Measurements from ENCODE around the gene C22orf31.
"Not testable (repeated sequence)": the region's sequence is repeated elsewhere in the genome, so short reads cannot be mapped to it uniquely, and the experiment has no call there.

The C22orf31 gene

DNA sequence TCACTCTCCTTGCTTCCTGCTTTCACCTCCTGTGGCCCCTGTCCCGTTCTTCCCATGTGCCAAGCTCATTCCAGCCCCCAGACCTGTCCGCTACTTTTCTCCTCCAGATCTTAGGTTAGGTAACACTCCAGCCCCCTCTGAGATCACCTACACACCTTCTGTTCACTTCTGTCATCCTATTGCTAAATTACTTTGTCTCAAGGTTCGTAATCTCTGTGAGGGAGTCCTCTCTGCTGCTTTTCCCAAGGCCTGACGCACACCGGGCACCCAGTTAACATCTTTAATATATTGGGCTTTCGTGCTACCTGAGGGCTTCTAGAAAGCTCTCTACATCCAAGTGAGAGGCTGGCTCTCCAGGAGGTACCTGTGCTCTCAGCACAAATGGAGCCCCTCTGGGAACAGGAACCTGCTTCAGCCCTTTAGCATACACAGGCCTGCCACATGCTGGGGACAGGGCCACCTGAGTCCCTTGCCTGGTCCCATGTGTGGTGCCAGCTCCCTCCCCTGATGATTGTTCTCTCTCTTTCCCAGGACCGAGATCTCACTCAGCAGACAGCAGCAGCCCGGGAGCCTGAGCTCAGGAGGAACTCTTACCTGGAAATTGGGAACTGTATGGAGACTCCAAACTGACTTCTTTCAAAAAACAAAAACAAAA, 8.5 kb downstream of the C22orf31 start:
- no peak for DNase-seq

- DNase-seq, result no peak
These were observed 11.2 kb downstream of the C22orf31 start for GRCh38 chr22:29050457-29050856.

DNA sequence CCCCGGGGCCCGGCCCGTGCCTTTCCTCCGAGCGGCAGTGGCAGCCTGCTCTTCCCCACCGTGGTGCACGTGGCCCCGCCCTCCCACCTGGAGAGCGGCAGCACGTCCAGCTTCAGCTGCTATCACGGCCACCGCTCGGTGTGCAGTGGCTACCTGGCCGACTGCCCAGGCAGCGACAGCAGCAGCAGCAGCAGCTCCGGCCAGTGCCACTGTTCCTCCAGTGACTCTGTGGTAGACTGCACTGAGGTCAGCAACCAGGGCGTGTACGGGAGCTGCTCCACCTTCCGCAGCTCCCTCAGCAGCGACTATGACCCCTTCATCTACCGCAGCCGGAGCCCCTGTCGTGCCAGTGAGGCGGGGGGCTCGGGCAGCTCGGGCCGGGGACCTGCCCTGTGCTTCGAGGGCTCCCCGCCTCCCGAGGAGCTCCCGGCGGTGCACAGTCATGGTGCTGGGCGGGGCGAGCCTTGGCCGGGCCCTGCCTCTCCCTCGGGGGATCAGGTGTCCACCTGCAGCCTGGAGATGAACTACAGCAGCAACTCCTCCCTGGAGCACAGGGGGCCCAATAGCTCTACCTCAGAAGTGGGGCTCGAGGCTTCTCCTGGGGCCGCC, 11.9 kb downstream of the C22orf31 start:
- DNase-seq, result no peak

GRCh38 chr22:29048822-29049654, 12.6 kb downstream of the C22orf31 start:
- no peak for DNase-seq

DNA sequence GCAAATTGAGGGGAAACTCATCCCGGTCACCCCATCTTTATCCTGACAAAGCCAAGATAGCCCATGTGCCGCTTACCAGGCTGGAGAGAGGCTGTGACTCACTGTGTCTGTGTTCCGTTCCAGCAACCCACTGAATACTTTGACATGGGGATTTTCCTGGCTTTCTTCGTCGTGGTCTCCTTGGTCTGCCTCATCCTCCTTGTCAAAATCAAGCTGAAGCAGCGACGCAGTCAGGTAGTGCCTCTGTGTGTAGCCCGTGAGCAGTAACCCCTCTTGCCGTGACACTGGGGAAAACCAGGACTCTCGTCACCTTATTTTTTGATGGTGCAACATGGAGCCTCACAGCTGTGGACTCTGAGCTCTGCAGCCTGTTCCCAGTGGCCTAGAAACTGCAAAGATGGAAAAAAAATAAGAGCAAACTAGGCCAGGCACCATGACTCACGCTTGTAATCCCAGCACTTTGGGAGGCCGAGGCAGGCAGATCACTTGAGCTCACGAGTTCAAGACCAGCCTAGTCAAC, 16.9 kb downstream of the C22orf31 start:
- DNase-seq, result no peak

GRCh38 chr22:29043906-29044575, 17.6 kb downstream of the C22orf31 start:
- no peak for DNase-seq

GRCh38 chr22:29041408-29041807, 20.2 kb downstream of the C22orf31 start:
- DNase-seq, result no peak

GRCh38 chr22:29040385-29041275, 21.0 kb downstream of the C22orf31 start:
- DNase-seq, result peak; percentile 71

GRCh38 chr22:29039684-29040083, 21.9 kb downstream of the C22orf31 start:
- DNase-seq, result not testable (repeated sequence)

GRCh38 chr22:29039148-29039547, 22.5 kb downstream of the C22orf31 start:
- no peak for DNase-seq

DNA sequence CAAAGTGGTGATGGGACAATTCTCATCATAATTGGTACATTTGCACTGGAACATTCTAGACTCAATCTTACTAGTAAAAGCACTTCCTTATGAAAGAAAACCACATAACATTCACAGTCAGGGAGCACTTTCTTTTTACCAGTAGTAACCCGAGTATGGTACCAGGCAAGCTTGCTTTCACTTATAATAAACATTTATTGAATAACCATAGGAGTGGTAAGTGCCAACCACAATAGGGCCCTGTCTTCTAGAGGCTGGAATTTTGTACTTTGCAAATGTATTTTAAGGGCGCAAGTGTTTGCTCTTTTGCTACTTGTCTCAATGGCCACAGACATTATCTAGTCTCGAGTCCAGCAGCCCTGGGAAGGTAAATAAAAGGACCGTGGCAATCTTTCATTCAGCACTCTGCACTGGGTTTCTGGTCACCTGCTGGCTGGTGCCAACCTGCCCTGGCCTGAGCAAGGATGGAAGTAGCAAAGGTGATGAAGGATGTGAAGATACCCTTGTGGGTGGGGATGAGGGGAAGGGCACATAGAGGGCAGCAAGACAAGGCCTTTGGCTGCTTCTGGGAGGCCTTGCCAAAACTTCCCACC, 24.2 kb downstream of the C22orf31 start:
- no peak for DNase-seq

DNA sequence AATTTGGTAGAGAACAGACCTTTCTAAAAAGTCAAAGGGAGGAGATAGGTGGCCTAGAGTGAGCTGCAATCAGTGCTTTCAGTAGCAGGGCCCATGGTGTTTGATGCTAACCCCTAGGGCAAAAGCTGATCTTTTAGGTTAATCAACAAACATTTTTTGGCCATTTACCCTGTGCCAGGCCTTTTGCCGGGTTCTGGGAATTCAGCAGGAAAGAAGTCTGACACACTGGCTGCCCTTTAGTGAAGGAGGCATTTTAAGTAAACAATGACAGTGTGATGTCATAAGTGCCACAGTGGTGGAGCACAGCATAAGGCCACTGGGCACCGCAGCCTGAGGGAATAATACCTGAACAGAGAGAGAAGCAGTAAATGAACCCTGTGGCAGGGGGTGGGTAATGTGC, 29.0 kb downstream of the C22orf31 start:
- DNase-seq, result no peak

DNA sequence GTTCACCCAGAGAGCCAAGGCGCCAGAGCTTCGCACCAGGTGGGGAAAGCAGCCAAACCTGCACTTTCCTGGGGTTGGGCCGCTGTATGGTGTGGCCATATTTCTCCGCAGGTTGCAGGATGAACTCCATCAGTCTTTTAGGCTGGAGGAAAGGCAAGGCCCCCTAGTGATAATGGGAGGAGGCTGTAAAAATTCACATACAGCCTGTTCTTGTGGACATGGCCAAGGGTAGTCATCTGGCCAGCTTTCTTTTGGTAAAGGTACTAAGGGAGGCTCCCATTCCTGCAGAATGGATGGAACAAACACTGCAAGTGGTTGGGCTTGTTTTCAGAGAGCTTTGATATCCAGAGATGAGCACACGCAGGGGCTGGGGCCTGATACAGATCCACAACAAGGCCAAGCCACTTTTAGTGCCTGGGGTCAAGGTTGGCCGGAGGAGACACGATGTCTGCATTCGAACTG, 29.6 kb downstream of the C22orf31 start:
- DNase-seq, result no peak

DNA sequence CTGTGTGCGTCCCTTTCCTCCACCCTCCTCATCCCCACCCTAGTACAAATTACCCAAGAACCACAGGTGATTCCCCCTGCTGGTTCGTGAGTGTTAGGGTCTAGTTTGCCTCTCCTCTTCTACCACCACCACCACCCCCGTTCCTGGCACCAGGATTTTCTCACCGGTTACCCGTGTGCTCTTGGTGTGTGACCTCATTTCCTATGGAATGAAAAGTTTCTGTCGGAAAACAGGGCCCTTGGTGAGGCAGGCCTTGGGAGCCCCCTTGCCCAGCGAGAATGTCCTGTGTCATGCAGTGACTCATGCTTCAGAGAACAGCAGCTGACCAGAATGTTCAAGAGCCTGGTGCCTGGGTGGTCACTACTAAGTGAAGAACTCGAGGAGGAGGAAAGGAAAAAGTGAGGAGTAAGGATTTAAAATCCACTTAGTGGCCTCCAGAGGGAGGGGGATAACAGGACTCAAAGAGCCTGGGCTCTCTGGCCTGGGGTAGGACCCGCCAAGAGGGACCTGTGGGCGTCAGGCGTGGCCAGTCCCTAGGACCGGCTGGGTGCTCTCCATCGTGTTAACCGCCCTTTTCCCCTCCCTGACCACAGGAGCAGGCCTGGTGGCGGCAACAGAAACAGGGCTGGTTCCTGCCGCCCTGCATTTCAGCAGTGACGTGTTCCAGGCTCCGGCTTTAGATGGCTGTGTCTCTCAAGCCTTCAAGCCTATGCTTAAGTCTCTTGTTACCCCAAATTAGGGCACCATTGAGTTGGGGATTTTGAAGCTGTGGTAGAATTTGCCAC, 30.2 kb downstream of the C22orf31 start:
- peak; percentile 26 for DNase-seq

GRCh38 chr22:29030618-29031226, 30.9 kb downstream of the C22orf31 start:
- no peak for DNase-seq

- peak; percentile 29 for DNase-seq
These were observed 31.5 kb downstream of the C22orf31 start for GRCh38 chr22:29030016-29030617.

DNA sequence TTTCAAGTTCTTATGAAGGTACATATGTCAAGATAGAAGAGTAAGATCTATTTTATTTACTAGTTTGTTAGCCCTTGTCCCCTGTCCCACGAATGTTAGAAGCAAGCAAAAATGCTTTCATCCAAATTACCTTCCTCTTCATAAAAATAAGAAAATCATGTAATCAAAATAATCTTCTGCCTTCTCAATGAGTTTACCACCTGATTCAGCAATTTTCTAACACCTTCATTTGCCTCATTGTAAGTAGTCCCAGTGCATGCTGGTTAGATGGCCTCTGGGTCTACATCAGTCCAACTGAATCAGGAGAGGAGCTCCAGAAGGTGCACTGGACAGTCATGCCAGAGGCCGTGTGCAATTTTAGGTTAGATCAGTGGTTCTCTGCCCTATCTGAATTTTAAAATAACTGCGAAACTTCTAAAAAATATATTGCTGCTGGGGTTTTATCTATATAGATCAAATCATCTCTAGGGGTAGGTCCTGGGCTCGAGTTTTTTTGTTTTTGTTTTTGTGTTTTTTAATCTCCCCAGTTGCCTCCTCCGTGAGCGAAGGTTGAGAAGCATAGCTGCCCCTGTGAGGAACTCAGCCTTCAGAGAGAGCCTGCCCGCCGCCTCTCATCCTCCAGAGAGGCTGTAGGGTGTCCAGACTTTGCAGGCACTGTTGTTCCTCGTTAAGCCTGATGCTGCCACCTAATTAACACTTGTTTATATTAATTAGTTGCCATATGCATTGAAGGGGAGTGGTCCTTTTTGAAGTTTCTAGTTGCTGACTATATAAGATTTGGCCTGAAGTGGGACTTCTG, 32.2 kb downstream of the C22orf31 start:
- no peak for DNase-seq

DNA sequence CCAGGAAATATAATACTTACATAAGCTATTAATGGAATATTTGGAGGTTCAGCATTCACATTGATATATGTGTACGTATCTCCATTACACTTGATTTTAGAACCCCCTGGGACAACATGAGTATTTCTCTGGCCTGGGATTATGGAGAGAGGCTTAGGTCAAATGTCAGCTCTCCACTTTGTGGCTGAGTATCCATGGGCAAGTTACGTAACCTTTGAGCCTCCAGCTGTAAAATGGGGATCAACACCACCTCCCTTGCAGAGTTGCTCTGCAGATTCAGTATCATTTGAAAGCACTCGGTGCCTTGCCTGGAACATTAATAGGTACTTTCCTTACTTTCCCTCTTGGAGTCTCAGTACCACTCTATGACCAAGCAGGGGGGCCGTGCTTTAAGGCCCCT, 33.2 kb downstream of the C22orf31 start:
- DNase-seq, result no peak

DNA sequence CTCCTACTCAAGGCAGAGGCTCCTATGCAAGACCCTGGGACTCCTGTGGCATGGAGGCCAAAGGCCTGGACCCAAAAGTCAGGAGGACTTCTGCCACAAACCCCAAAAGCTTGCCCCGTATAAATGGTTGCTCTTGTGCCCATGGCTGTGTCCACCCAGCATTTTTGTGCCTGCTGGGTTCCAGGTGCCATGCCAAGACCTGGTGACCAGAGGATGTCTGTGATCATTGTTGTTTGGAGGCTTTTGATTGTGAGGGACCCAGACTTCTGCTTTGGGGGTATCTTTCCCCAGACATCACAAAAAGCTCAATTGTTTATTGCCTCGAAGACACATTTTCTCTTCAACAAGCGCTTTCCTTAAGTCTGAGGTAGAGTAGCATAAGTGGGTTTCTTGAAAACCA, 35.1 kb downstream of the C22orf31 start:
- DNase-seq, result no peak

All from stimulated activated CD8-positive, alpha-beta memory T cell treated with anti-CD3 and anti-CD28 coated beads, Interleukin-4, amount 100 ng/mL, for 48 hours (primary cell).